Endothelial cell of umbilical vein (primary cell): ENCODE measurements around the gene NHS. TPM values are rescaled to one million over a fixed set of nuclear protein-coding genes. Genes with fewer than 3 reads are reported as not detected.
A peak's percentile ranks its signal among the peaks of the same experiment; 100 is the strongest.

Experiments
- BruUV-seq: library from RNA; stranded (reverse); fragments of 400-500 nt; replicated peaks from 2 replicates; lab custom pipeline; 2021; lab: Mats Ljungman, UMichigan
- CTCF ChIA-PET: fragments of 300-600, 350-600 bp; sonication (Branson Sonifier 250); formaldehyde crosslinking; loops from one replicate; lab custom pipeline; 2021; ENCODE audit warnings: antibody characterized with exemption, inconsistent platforms; lab: Charles Lee
- POLR2A ChIA-PET: fragments of 300-600, 350-600 bp; sonication (Branson Sonifier 250); formaldehyde crosslinking; loops from one replicate; lab custom pipeline; 2021; ENCODE audit warnings: antibody characterized with exemption, inconsistent platforms; lab: Charles Lee
- DNase-seq: peaks from one replicate; pipeline ENCODE4 v3.0.0-alpha.2; 2011; ENCODE audit warnings: low read depth, low spot score
- FAIRE-seq: peaks from 2 replicates; lab custom pipeline; 2011; peaks lifted over from hg19 to GRCh38; lab: Jason Lieb, UNC
- H2AFZ ChIP-seq: 2 replicates; pipeline ENCODE4 v1.6.0; 2012; ENCODE audit warnings: low read depth, low read length, control low read depth, inconsistent platforms
- H3K27ac ChIP-seq: 2 replicates; pipeline ENCODE4 v1.5.1; 2011; ENCODE audit warnings: low read depth, mild to moderate bottlenecking, control low read depth, low read length, moderate library complexity; ENCODE audit not compliant: insufficient read depth
- H3K27me3 ChIP-seq, 2 experiments: 2 replicates each; pipeline versions ENCODE4 v1.6.0 to v1.6.1; 2011; ENCODE audit warnings: low read length in 2 of 2, mixed read lengths in 1 of 2; ENCODE audit not compliant: control insufficient read depth in 2 of 2, insufficient read depth in 2 of 2
- H3K36me3 ChIP-seq, 2 experiments: 2 replicates in 1 of 2; 3 replicates in 1 of 2; pipeline ENCODE4 v1.5.1; 2011; ENCODE audit warnings: low read length in 2 of 2, mild to moderate bottlenecking in 1 of 2, moderate library complexity in 1 of 2; ENCODE audit not compliant: control insufficient read depth in 2 of 2, insufficient read depth in 2 of 2; ENCODE audit errors: extremely low read depth in 1 of 2
- H3K4me1 ChIP-seq: 3 replicates; pipeline ENCODE4 v1.5.1; 2011; ENCODE audit warnings: mild to moderate bottlenecking, low read length; ENCODE audit not compliant: control insufficient read depth, insufficient read depth; ENCODE audit errors: extremely low read depth
- H3K4me2 ChIP-seq: 2 replicates; pipeline ENCODE4 v1.6.1; 2011; ENCODE audit warnings: low read length, control low read depth, mixed read lengths; ENCODE audit not compliant: insufficient read depth
- H3K4me3 ChIP-seq, 3 experiments: fragments of 200-600 bp in 1 of 3; sonication (generic), shearing (Covaris generic) in 1 of 3; replicated peaks in 1 of 3; 2 replicates each; pipeline ENCODE4 v1.5.1; 2011 to 2016; ENCODE audit warnings: control low read depth in 3 of 3, low read length in 3 of 3, mild to moderate bottlenecking in 2 of 3, inconsistent platforms in 1 of 3, low read depth in 1 of 3, moderate library complexity in 1 of 3; ENCODE audit not compliant: insufficient read depth in 1 of 3
- H3K79me2 ChIP-seq: 2 replicates; pipeline ENCODE4 v1.6.0; 2012; ENCODE audit warnings: low read length, inconsistent platforms; ENCODE audit not compliant: control insufficient read depth, insufficient read depth
- H3K9ac ChIP-seq: replicated peaks from 2 replicates; pipeline ENCODE3; 2011; ENCODE audit warnings: low read length, control low read depth; ENCODE audit not compliant: insufficient read depth; ENCODE audit errors: extremely low read depth
- H3K9me1 ChIP-seq: replicated peaks from 3 replicates; pipeline ENCODE4 v1.6.0; 2011; ENCODE audit warnings: mild to moderate bottlenecking, low read length; ENCODE audit not compliant: control insufficient read depth, insufficient read depth; ENCODE audit errors: extremely low read depth
- H3K9me3 ChIP-seq: replicated peaks from 2 replicates; pipeline ENCODE4 v1.5.1; 2012; ENCODE audit warnings: low read length, inconsistent platforms; ENCODE audit not compliant: control insufficient read depth, insufficient read depth
- H4K20me1 ChIP-seq: replicated peaks from 2 replicates; pipeline ENCODE3; 2011; ENCODE audit warnings: mild to moderate bottlenecking, low read length; ENCODE audit not compliant: control insufficient read depth, insufficient read depth; ENCODE audit errors: extremely low read depth
- EZH2 ChIP-seq: IDR thresholded peaks from 2 replicates; pipeline ENCODE4 v1.6.1; 2012; ENCODE audit warnings: borderline replicate concordance, low read depth, mild to moderate bottlenecking, moderate library complexity, low read length, inconsistent platforms; ENCODE audit not compliant: severe bottlenecking
- FOS ChIP-seq: IDR thresholded peaks from 2 replicates; pipeline ENCODE4 v1.6.1; 2011; ENCODE audit warnings: mild to moderate bottlenecking, low read length, moderate library complexity, borderline replicate concordance; ENCODE audit not compliant: insufficient read depth
- GATA2 ChIP-seq: IDR thresholded peaks from 2 replicates; pipeline ENCODE4 v1.7.0; 2011; ENCODE audit warnings: low read depth, mild to moderate bottlenecking, moderate library complexity, mixed read lengths, low read length; ENCODE audit not compliant: insufficient read length, insufficient read depth
- JUN ChIP-seq: IDR thresholded peaks from 2 replicates; pipeline ENCODE4 v1.6.1; 2011; ENCODE audit warnings: borderline replicate concordance, low read depth; ENCODE audit not compliant: insufficient read length, insufficient read depth
- MYC ChIP-seq: IDR thresholded peaks from one replicate; pipeline ENCODE4 v1.6.1; 2011; ENCODE audit warnings: mild to moderate bottlenecking, low read depth, low read length
- POLR2A ChIP-seq: IDR thresholded peaks from 2 replicates; pipeline ENCODE4 v1.6.1; 2012; ENCODE audit warnings: low read depth, mild to moderate bottlenecking, control low read depth, low read length
- POLR2AphosphoS5 ChIP-seq: IDR thresholded peaks from 2 replicates; pipeline ENCODE4 v1.6.1; 2012; ENCODE audit warnings: low read depth, mild to moderate bottlenecking, control low read depth, low read length, moderate library complexity; ENCODE audit not compliant: insufficient read depth
- dilution Hi-C: fragments of 300-500 bp; cut with MboI; formaldehyde crosslinking; loops from one replicate; pipeline ENCODE4 v1.15.0; 2019; ENCODE audit warnings: low sequenced_read_pairs; ENCODE audit not compliant: extremely low pct_ligation_motif_present
- intact Hi-C: fragments of 100-400 bp; cut with micrococcal nuclease; formaldehyde crosslinking; loops from one replicate; pipeline ENCODE4 v1.10.0; 2022
- polyA plus RNA-seq, 4 experiments: library from polyadenylated mRNA; depleted of rRNA in 3 of 4; stranded (reverse) in 3 of 4; unstranded in 1 of 4; fragments of >200 nt; gene quantifications; 2 replicates each; pipeline versions ENCODE4 v1.2.1 to v1.2.3, GENCODE V29; 2011 to 2012; ENCODE audit warnings: missing spikeins in 1 of 4
- total RNA-seq: library from RNA; stranded (reverse); gene quantifications from 2 replicates; pipeline ENCODE4 v1.2.3, GENCODE V29; 2021
- TF ChIP-seq, protein P1 (sequence below), 2 donors: IDR thresholded peaks; 1 replicate in 1 of 2; 2 replicates in 1 of 2; pipeline ENCODE4 v1.5.1; 2011; ENCODE audit warnings: low read length in 2 of 2, mild to moderate bottlenecking in 2 of 2, moderate library complexity in 2 of 2, control low read depth in 1 of 2, inconsistent platforms in 1 of 2, low read depth in 1 of 2; ENCODE audit not compliant: insufficient read depth in 1 of 2; ENCODE audit errors: extremely low read depth in 1 of 2
- TF ChIP-seq, protein P2 (sequence below): IDR thresholded peaks from 2 replicates; pipeline ENCODE4 v1.6.1; 2011; ENCODE audit not compliant: insufficient read depth, insufficient read length

Gene NHS
- total and polyA plus RNA-seq, 2 donors (not counting 3 experiments of a cell fraction or from before 2014, with no cell fraction given) = 0.07 to 0.46 TPM

DNA sequence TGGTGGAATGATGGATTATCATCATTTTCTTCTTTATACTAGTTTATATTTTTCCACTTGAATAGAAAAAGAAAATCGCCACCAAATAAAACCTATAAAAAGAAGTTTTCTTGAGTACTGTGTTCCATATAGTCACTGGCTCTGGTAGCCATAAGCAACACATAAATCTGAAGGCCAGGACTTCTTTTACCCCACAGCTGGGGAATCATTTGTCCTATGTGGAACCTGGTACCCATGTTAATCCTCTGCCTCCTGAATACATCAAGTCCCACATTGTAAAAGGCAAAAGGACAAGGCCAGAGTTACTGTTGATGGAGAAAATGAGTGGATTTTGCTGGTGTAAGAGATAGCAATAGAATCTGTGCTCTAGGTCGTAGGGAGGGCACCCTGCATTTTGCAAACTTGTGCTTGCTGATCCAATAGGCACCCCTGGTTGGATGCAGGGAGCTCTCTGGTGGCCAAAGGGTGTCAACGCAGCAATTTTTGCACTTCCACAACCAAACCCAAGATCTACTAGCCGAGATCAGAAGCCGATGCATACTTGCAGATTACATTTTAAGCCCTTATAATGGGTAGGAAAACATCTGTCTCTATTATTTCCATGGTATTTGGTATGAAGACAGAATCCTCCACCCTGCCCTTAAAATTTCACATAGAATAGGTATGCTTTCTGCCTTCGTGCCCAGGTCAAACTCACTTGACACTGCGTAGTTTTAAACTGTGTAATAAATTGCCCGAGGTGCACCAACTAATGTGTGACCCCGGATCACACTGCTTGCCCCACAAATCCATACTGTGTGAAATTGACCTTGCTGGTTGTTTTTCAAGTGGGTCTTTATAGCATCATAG is 216.1 kb downstream of the NHS start:
- Histone ChIP-seq H2AFZ (peak overlapping the region; percentile 33), H3K79me2 (no peaks in the 10 kb centered on the region), H3K27me3 (no peaks in the 10 kb centered on the region), H3K9me3 (no peaks in the 10 kb centered on the region), H3K9me1 (no peaks in the 10 kb centered on the region), H3K36me3 (no peaks in the 10 kb centered on the region), H3K4me2 (peak overlapping the region; percentile 56), H3K4me3 (peak overlapping the region in 1 of 3 experiments; percentile 46), H4K20me1 (no peaks in the 10 kb centered on the region), H3K27ac (peak overlapping the region; percentile 59), H3K4me1 (peaks cover 34% of the 10 kb centered on the region), H3K9ac (peak overlapping the region; percentile 32)
- POLR2A ChIA-PET = no interaction called here
- intact Hi-C loops (loop anchor here (1.0 to 10.0 kb wide), 6 partner anchors 56 to 766 kb away; partner anchors contain the start of genes NHS and SCML2), dilution Hi-C loops (no loop called here)
- FAIRE-seq = peak; percentile 84
- CTCF ChIA-PET = interaction anchor here (1.0 to 3.1 kb wide), 24 partner anchors 9 to 765 kb away, joined by 3 to 39 read pairs (median 6); no protein-coding TSS in a partner anchor
- peak; percentile 77 for DNase-seq
- BruUV-seq = no TSS peak
- no peak for TF ChIP-seq GATA2
- TF ChIP-seq, protein P1, sequence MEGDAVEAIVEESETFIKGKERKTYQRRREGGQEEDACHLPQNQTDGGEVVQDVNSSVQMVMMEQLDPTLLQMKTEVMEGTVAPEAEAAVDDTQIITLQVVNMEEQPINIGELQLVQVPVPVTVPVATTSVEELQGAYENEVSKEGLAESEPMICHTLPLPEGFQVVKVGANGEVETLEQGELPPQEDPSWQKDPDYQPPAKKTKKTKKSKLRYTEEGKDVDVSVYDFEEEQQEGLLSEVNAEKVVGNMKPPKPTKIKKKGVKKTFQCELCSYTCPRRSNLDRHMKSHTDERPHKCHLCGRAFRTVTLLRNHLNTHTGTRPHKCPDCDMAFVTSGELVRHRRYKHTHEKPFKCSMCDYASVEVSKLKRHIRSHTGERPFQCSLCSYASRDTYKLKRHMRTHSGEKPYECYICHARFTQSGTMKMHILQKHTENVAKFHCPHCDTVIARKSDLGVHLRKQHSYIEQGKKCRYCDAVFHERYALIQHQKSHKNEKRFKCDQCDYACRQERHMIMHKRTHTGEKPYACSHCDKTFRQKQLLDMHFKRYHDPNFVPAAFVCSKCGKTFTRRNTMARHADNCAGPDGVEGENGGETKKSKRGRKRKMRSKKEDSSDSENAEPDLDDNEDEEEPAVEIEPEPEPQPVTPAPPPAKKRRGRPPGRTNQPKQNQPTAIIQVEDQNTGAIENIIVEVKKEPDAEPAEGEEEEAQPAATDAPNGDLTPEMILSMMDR (IDR thresholded peaks at IDR 0.05; ENCODE audit: extremely low read depth in 1 of 2, insufficient read depth in 1 of 2, low read depth in 1 of 2, low read length in 2 of 2) = peak; percentile 58 to 63

DNA sequence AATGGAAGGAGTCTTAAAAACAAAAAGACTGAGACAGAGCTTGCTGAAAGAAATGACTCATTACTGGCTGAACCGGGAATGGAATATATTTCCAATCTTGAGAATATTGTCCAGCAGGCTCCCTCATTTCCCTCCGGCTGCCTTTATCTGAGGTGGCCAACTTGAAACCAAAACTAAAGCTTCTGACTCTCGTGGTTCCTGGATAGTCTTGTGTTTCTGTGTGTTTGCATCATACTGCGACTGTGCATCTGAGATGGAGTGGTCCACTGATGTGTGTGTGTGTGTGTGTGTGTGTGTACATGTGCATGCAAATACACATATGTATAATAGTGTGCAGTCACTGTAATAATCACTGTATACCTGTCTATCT is 216.7 kb downstream of the NHS start:
- no peaks in the 10 kb centered on the region for H3K27me3 ChIP-seq
- FAIRE-seq = peak; percentile 69
- no TSS peak for BruUV-seq
- TF ChIP-seq EZH2 = no peak
- peak; percentile 31 for TF ChIP-seq JUN
- no peak for TF ChIP-seq MYC
- TF ChIP-seq, protein P2, sequence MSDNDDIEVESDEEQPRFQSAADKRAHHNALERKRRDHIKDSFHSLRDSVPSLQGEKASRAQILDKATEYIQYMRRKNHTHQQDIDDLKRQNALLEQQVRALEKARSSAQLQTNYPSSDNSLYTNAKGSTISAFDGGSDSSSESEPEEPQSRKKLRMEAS = no peak
- TF ChIP-seq, protein P1 (IDR thresholded peaks at IDR 0.05; ENCODE audit: extremely low read depth in 1 of 2, insufficient read depth in 1 of 2, low read depth in 1 of 2, low read length in 2 of 2) = no peak
- no peak for TF ChIP-seq POLR2A
- no peak for TF ChIP-seq POLR2AphosphoS5
- TF ChIP-seq GATA2 = peak; percentile 16
- TF ChIP-seq FOS = peak; percentile 48
- no peaks in the 10 kb centered on the region for H4K20me1 ChIP-seq
- dilution Hi-C loops = no loop called here
- H2AFZ ChIP-seq = peak overlapping the region; percentile 33
- peaks cover 41% of the 10 kb centered on the region for H3K4me1 ChIP-seq
- peak overlapping the region; percentile 32 for H3K9ac ChIP-seq
- H3K4me3 ChIP-seq = peak overlapping the region in 1 of 3 experiments; percentile 46
- H3K36me3 ChIP-seq = no peaks in the 10 kb centered on the region
- H3K9me1 ChIP-seq = no peaks in the 10 kb centered on the region
- H3K79me2 ChIP-seq = no peaks in the 10 kb centered on the region
- ChIA-PET POLR2A (no interaction called here), CTCF (interaction anchor here (1.0 to 3.1 kb wide), 24 partner anchors 9 to 765 kb away, joined by 3 to 39 read pairs (median 6); no protein-coding TSS in a partner anchor)
- H3K4me2 ChIP-seq = peak overlapping the region; percentile 56
- H3K27ac ChIP-seq = peak overlapping the region; percentile 59
- H3K9me3 ChIP-seq = no peaks in the 10 kb centered on the region
- intact Hi-C loops = loop anchor here (1.0 to 10.0 kb wide), 6 partner anchors 56 to 767 kb away; partner anchors contain the start of genes NHS and SCML2
- DNase-seq = peak; percentile 89
